RWPE2 (cell line): ENCODE data around the gene SOX13.
A peak's percentile ranks its signal among the peaks of the same experiment; 100 is the strongest.

ENCODE experiments used
- ATAC-seq: fragments of 200-7000 bp; cut with Tn5 transposase; 3 replicates; pipeline ENCODE4 v1.9.1; 2021; ENCODE audit warnings: low read depth
- DNase-seq: peaks from one replicate; pipeline ENCODE4 v3.0.0-alpha.2; 2020; ENCODE audit warnings: low spot score
- H3K27ac ChIP-seq: fragments of 450-650 bp; 2 replicates; pipeline ENCODE4 v1.5.1; 2017; ENCODE audit warnings: mild to moderate bottlenecking; ENCODE audit not compliant: poor library complexity, severe bottlenecking
- H3K27me3 ChIP-seq: fragments of 250-450 bp; sonication (Bioruptor Pico); 2 replicates; pipeline ENCODE4 v1.5.1; 2021; ENCODE audit warnings: mild to moderate bottlenecking, moderate library complexity; ENCODE audit not compliant: insufficient read depth, poor library complexity, severe bottlenecking
- H3K36me3 ChIP-seq: fragments of 250-450 bp; sonication (Bioruptor Pico); 2 replicates; pipeline ENCODE4 v1.5.1; 2020; ENCODE audit warnings: low read depth, mild to moderate bottlenecking, moderate library complexity
- H3K4me1 ChIP-seq: fragments of 250-450 bp; sonication (Bioruptor Pico); 2 replicates; pipeline ENCODE4 v1.5.1; 2021; ENCODE audit warnings: mild to moderate bottlenecking, moderate library complexity; ENCODE audit not compliant: insufficient read depth, poor library complexity, severe bottlenecking
- H3K4me3 ChIP-seq: fragments of 250-450 bp; sonication (Bioruptor Pico); 2 replicates; pipeline ENCODE4 v1.5.1; 2021; ENCODE audit warnings: mild to moderate bottlenecking, moderate library complexity; ENCODE audit not compliant: severe bottlenecking
- H3K9me3 ChIP-seq: fragments of 250-450 bp; sonication (Bioruptor Pico); 2 replicates; pipeline ENCODE4 v1.5.1; 2021; ENCODE audit warnings: mild to moderate bottlenecking, moderate library complexity; ENCODE audit not compliant: severe bottlenecking
- CTCF ChIP-seq: fragments of 450-650 bp; IDR thresholded peaks from one replicate; pipeline ENCODE4 v1.5.1; 2017; ENCODE audit warnings: mild to moderate bottlenecking, moderate library complexity; ENCODE audit not compliant: poor library complexity, severe bottlenecking

Gene SOX13

GRCh38 chr1:204102029-204102611 lies 29.2 kb downstream of the SOX13 start:
- Histone ChIP-seq H3K4me3 (no peak overlapping the region), H3K36me3 (no peaks in the 10 kb centered on the region), H3K27ac (peak overlapping the region; percentile 84), H3K4me1 (peaks cover 33% of the 10 kb centered on the region), H3K9me3 (no peaks in the 10 kb centered on the region), H3K27me3 (no peaks in the 10 kb centered on the region)
- ATAC-seq (no peak), DNase-seq (no peak)
- TF ChIP-seq CTCF = no peak

- no peaks in the 10 kb centered on the region for H3K27me3 ChIP-seq
- TF ChIP-seq CTCF = no peak
- no peaks in the 10 kb centered on the region for H3K36me3 ChIP-seq
- ATAC-seq (peak; percentile 41), DNase-seq (no peak)
- no peaks in the 10 kb centered on the region for H3K9me3 ChIP-seq
- H3K4me3 ChIP-seq = no peak overlapping the region
- H3K4me1 ChIP-seq = peaks cover 33% of the 10 kb centered on the region
- peak overlapping the region; percentile 84 for H3K27ac ChIP-seq
Measured at GRCh38 chr1:204102739-204103430, 30.0 kb downstream of the SOX13 start.

GRCh38 chr1:204103431-204103741 lies 30.5 kb downstream of the SOX13 start:
- H3K4me1 ChIP-seq = peaks cover 33% of the 10 kb centered on the region
- TF ChIP-seq CTCF = no peak
- H3K27ac ChIP-seq = peak overlapping the region; percentile 84
- no peaks in the 10 kb centered on the region for H3K27me3 ChIP-seq
- no peaks in the 10 kb centered on the region for H3K9me3 ChIP-seq
- ATAC-seq (no peak), DNase-seq (no peak)
- H3K36me3 ChIP-seq = no peaks in the 10 kb centered on the region
- no peak overlapping the region for H3K4me3 ChIP-seq

- H3K4me3 ChIP-seq = no peak overlapping the region
- no peaks in the 10 kb centered on the region for H3K9me3 ChIP-seq
- H3K4me1 ChIP-seq = peaks cover 33% of the 10 kb centered on the region
- peak overlapping the region; percentile 84 for H3K27ac ChIP-seq
- no peaks in the 10 kb centered on the region for H3K27me3 ChIP-seq
- TF ChIP-seq CTCF = no peak
- DNase-seq (peak; percentile 76), ATAC-seq (peak; percentile 83)
- H3K36me3 ChIP-seq = no peaks in the 10 kb centered on the region
Measured at GRCh38 chr1:204104331-204105130, 31.6 kb downstream of the SOX13 start.

GRCh38 chr1:204105131-204105515 lies 32.2 kb downstream of the SOX13 start:
- TF ChIP-seq CTCF = no peak
- no peaks in the 10 kb centered on the region for H3K27me3 ChIP-seq
- no peaks in the 10 kb centered on the region for H3K36me3 ChIP-seq
- DNase-seq = no peak
- ATAC-seq = no peak
- H3K4me3 ChIP-seq = no peak overlapping the region
- no peaks in the 10 kb centered on the region for H3K9me3 ChIP-seq
- peaks cover 33% of the 10 kb centered on the region for H3K4me1 ChIP-seq
- peak overlapping the region; percentile 84 for H3K27ac ChIP-seq
